ENCODE data around the gene RASSF8. TPM values are rescaled to one million over a fixed set of nuclear protein-coding genes. Genes with fewer than 3 reads are reported as not detected.
A peak's percentile ranks its signal among the peaks of the same experiment; 100 is the strongest.

Gene RASSF8
- total and polyA plus RNA-seq, 2 of the 8 experiments (the other 6 are each of a cell fraction or from before 2014, with no cell fraction given) = 6.4 to 46.7 TPM

GRCh38 chr12:26113853-26114719 is 155.6 kb downstream of the RASSF8 start (continued):
- TF ChIP-seq NANOG (IDR thresholded peaks at IDR 0.05; ENCODE audit: insufficient read depth, low read depth, low read length, poor library complexity, severe bottlenecking) = no peak
- no peak for TF ChIP-seq SP2 (IDR thresholded peaks at IDR 0.05; ENCODE audit: low read length)
- no peak for TF ChIP-seq CBX5 (IDR thresholded peaks at IDR 0.05; ENCODE audit: low read depth, low read length)
- no peak for TF ChIP-seq SAP30 (IDR thresholded peaks at IDR 0.05; ENCODE audit: insufficient read depth, insufficient replicate concordance, low read length)
- TF ChIP-seq GABPA (IDR thresholded peaks at IDR 0.05; ENCODE audit: borderline replicate concordance, insufficient read depth, low read length) = no peak
- TF ChIP-seq TBP (IDR thresholded peaks at IDR 0.05; ENCODE audit: low read depth, low read length) = peak; percentile 29; the same call in 1 of the 2 replicates
- TF ChIP-seq SIN3A (conservative IDR thresholded peaks at IDR 0.05 in 1 of 2, IDR thresholded peaks at IDR 0.05 in 1 of 2; ENCODE audit: low read depth in 1 of 2, low read length in 2 of 2) = peak in 1 of 2 experiments; percentile 80; a peak in 1 of 4 replicates
- no peak for TF ChIP-seq CTBP2 (IDR thresholded peaks at IDR 0.05; ENCODE audit: borderline replicate concordance, insufficient read depth, insufficient read length, low read length)
- no peak for TF ChIP-seq JUND (IDR thresholded peaks at IDR 0.05; ENCODE audit: low read length)
- 0 out of 2 replicates have a peak, but pooled peaks have one; percentile 21 for TF ChIP-seq POLR2AphosphoS5 (IDR thresholded peaks at IDR 0.05; ENCODE audit: low read depth, low read length)
- TF ChIP-seq RBBP5 (IDR thresholded peaks at IDR 0.05; ENCODE audit: borderline replicate concordance, low read depth, low read length) = peak; percentile 36; the same call in 1 of the 2 replicates
- peak; percentile 52 for TF ChIP-seq TAF7 (optimal IDR thresholded peaks at IDR 0.05; ENCODE audit: borderline replicate concordance, low read depth, low read length)
- peak; percentile 86; the same call in 1 of the 2 replicates for TF ChIP-seq SP4 (IDR thresholded peaks at IDR 0.05; ENCODE audit: low read length)
- TF ChIP-seq KDM4A (IDR thresholded peaks at IDR 0.05; ENCODE audit: low read depth, low read length, severe bottlenecking) = peak; percentile 44
- TF ChIP-seq SP1 (IDR thresholded peaks at IDR 0.05; ENCODE audit: low read depth, low read length) = peak; percentile 62; the same call in 1 of the 2 replicates
- no peak for TF ChIP-seq KDM1A (IDR thresholded peaks at IDR 0.05; ENCODE audit: borderline replicate concordance, low read length)
- peak; percentile 74; the same call in 1 of the 2 replicates for TF ChIP-seq PHF8 (conservative IDR thresholded peaks at IDR 0.05; ENCODE audit: low read depth, low read length)
- no peak for TF ChIP-seq TEAD4 (IDR thresholded peaks at IDR 0.05; ENCODE audit: low read depth, low read length)
- TF ChIP-seq RXRA (IDR thresholded peaks at IDR 0.05; ENCODE audit: insufficient read depth, low read depth, low read length) = no peak
- no peak for TF ChIP-seq CEBPB (IDR thresholded peaks at IDR 0.05; ENCODE audit: low read depth, low read length)
- no peak for TF ChIP-seq EZH2 (IDR thresholded peaks at IDR 0.05; ENCODE audit: low read depth, low read length, severe bottlenecking)
- TF ChIP-seq POLR2A (IDR thresholded peaks at IDR 0.05; ENCODE audit: control extremely low read depth in 1 of 2, low read depth in 2 of 2, low read length in 2 of 2) = peak in 1 of 2 experiments; percentile 46; a peak in 2 of 3 replicates
- no peak for TF ChIP-seq BRCA1 (IDR thresholded peaks at IDR 0.05; ENCODE audit: low read depth, low read length)
